Endothelial cell of umbilical vein (primary cell): ENCODE data around the gene SORCS2. TPM values are rescaled to one million over a fixed set of nuclear protein-coding genes. Genes with fewer than 3 reads are reported as not detected.

Source experiments
- BruUV-seq: library from RNA; stranded (reverse); fragments of 400-500 nt; replicated peaks from 2 replicates; lab custom pipeline; 2021; lab: Mats Ljungman, UMichigan
- CTCF ChIA-PET: fragments of 300-600, 350-600 bp; sonication (Branson Sonifier 250); formaldehyde crosslinking; loops from one replicate; lab custom pipeline; 2021; ENCODE audit warnings: antibody characterized with exemption, inconsistent platforms; lab: Charles Lee
- POLR2A ChIA-PET: fragments of 300-600, 350-600 bp; sonication (Branson Sonifier 250); formaldehyde crosslinking; loops from one replicate; lab custom pipeline; 2021; ENCODE audit warnings: antibody characterized with exemption, inconsistent platforms; lab: Charles Lee
- DNase-seq: peaks from one replicate; pipeline ENCODE4 v3.0.0-alpha.2; 2011; ENCODE audit warnings: low read depth, low spot score
- FAIRE-seq: peaks from 2 replicates; lab custom pipeline; 2011; peaks lifted over from hg19 to GRCh38; lab: Jason Lieb, UNC
- H2AFZ ChIP-seq: 2 replicates; pipeline ENCODE4 v1.6.0; 2012; ENCODE audit warnings: low read depth, low read length, control low read depth, inconsistent platforms
- H3K27ac ChIP-seq: 2 replicates; pipeline ENCODE4 v1.5.1; 2011; ENCODE audit warnings: low read depth, mild to moderate bottlenecking, control low read depth, low read length, moderate library complexity; ENCODE audit not compliant: insufficient read depth
- H3K27me3 ChIP-seq, 2 experiments: 2 replicates each; pipeline versions ENCODE4 v1.6.0 to v1.6.1; 2011; ENCODE audit warnings: low read length in 2 of 2, mixed read lengths in 1 of 2; ENCODE audit not compliant: control insufficient read depth in 2 of 2, insufficient read depth in 2 of 2
- H3K36me3 ChIP-seq, 2 experiments: 2 replicates in 1 of 2; 3 replicates in 1 of 2; pipeline ENCODE4 v1.5.1; 2011; ENCODE audit warnings: low read length in 2 of 2, mild to moderate bottlenecking in 1 of 2, moderate library complexity in 1 of 2; ENCODE audit not compliant: control insufficient read depth in 2 of 2, insufficient read depth in 2 of 2; ENCODE audit errors: extremely low read depth in 1 of 2
- H3K4me1 ChIP-seq: 3 replicates; pipeline ENCODE4 v1.5.1; 2011; ENCODE audit warnings: mild to moderate bottlenecking, low read length; ENCODE audit not compliant: control insufficient read depth, insufficient read depth; ENCODE audit errors: extremely low read depth
- H3K4me2 ChIP-seq: 2 replicates; pipeline ENCODE4 v1.6.1; 2011; ENCODE audit warnings: low read length, control low read depth, mixed read lengths; ENCODE audit not compliant: insufficient read depth
- H3K4me3 ChIP-seq, 3 experiments: fragments of 200-600 bp in 1 of 3; sonication (generic), shearing (Covaris generic) in 1 of 3; replicated peaks in 1 of 3; 2 replicates each; pipeline ENCODE4 v1.5.1; 2011 to 2016; ENCODE audit warnings: control low read depth in 3 of 3, low read length in 3 of 3, mild to moderate bottlenecking in 2 of 3, inconsistent platforms in 1 of 3, low read depth in 1 of 3, moderate library complexity in 1 of 3; ENCODE audit not compliant: insufficient read depth in 1 of 3
- H3K79me2 ChIP-seq: 2 replicates; pipeline ENCODE4 v1.6.0; 2012; ENCODE audit warnings: low read length, inconsistent platforms; ENCODE audit not compliant: control insufficient read depth, insufficient read depth
- H3K9ac ChIP-seq: replicated peaks from 2 replicates; pipeline ENCODE3; 2011; ENCODE audit warnings: low read length, control low read depth; ENCODE audit not compliant: insufficient read depth; ENCODE audit errors: extremely low read depth
- H3K9me1 ChIP-seq: replicated peaks from 3 replicates; pipeline ENCODE4 v1.6.0; 2011; ENCODE audit warnings: mild to moderate bottlenecking, low read length; ENCODE audit not compliant: control insufficient read depth, insufficient read depth; ENCODE audit errors: extremely low read depth
- H3K9me3 ChIP-seq: replicated peaks from 2 replicates; pipeline ENCODE4 v1.5.1; 2012; ENCODE audit warnings: low read length, inconsistent platforms; ENCODE audit not compliant: control insufficient read depth, insufficient read depth
- H4K20me1 ChIP-seq: replicated peaks from 2 replicates; pipeline ENCODE3; 2011; ENCODE audit warnings: mild to moderate bottlenecking, low read length; ENCODE audit not compliant: control insufficient read depth, insufficient read depth; ENCODE audit errors: extremely low read depth
- EZH2 ChIP-seq: IDR thresholded peaks from 2 replicates; pipeline ENCODE4 v1.6.1; 2012; ENCODE audit warnings: borderline replicate concordance, low read depth, mild to moderate bottlenecking, moderate library complexity, low read length, inconsistent platforms; ENCODE audit not compliant: severe bottlenecking
- GATA2 ChIP-seq: IDR thresholded peaks from 2 replicates; pipeline ENCODE4 v1.7.0; 2011; ENCODE audit warnings: low read depth, mild to moderate bottlenecking, moderate library complexity, mixed read lengths, low read length; ENCODE audit not compliant: insufficient read length, insufficient read depth
- JUN ChIP-seq: IDR thresholded peaks from 2 replicates; pipeline ENCODE4 v1.6.1; 2011; ENCODE audit warnings: borderline replicate concordance, low read depth; ENCODE audit not compliant: insufficient read length, insufficient read depth
- POLR2A ChIP-seq: IDR thresholded peaks from 2 replicates; pipeline ENCODE4 v1.6.1; 2012; ENCODE audit warnings: low read depth, mild to moderate bottlenecking, control low read depth, low read length
- dilution Hi-C: fragments of 300-500 bp; cut with MboI; formaldehyde crosslinking; loops from one replicate; pipeline ENCODE4 v1.15.0; 2019; ENCODE audit warnings: low sequenced_read_pairs; ENCODE audit not compliant: extremely low pct_ligation_motif_present
- intact Hi-C: fragments of 100-400 bp; cut with micrococcal nuclease; formaldehyde crosslinking; loops from one replicate; pipeline ENCODE4 v1.10.0; 2022
- polyA plus RNA-seq, 4 experiments: library from polyadenylated mRNA; depleted of rRNA in 3 of 4; stranded (reverse) in 3 of 4; unstranded in 1 of 4; fragments of >200 nt; gene quantifications; 2 replicates each; pipeline versions ENCODE4 v1.2.1 to v1.2.3, GENCODE V29; 2011 to 2012; ENCODE audit warnings: missing spikeins in 1 of 4
- total RNA-seq: library from RNA; stranded (reverse); gene quantifications from 2 replicates; pipeline ENCODE4 v1.2.3, GENCODE V29; 2021

The SORCS2 gene
- total and polyA plus RNA-seq, 2 donors (not counting 3 experiments of a cell fraction or from before 2014, with no cell fraction given), result not detected

DNA sequence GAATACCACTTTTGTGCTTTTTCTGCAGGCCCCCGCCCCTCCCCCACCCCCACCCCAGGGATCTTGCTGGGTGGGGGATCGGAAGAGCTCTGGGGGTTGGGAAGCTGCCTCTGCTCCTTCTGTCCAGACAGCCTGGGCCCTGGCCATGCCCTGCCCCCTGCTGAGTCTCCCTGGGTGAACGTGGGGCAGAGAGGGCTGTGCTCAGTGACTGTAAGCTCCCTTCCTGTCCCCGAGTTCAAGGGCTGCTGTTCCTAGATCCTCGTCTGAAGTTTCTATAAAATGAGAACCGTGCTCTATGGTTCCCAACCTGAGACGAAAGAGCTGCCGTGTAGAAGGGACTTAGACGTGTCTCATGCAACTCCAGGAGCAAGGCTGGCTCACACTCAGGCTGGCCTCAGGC, 105.0 kb downstream of the SORCS2 start:
- H3K79me2 ChIP-seq, result no peaks in the 10 kb centered on the region
- no TSS peak for BruUV-seq
- no peaks in the 10 kb centered on the region for H3K9me3 ChIP-seq
- no peaks in the 10 kb centered on the region for H3K4me1 ChIP-seq
- H3K9me1 ChIP-seq, result no peaks in the 10 kb centered on the region
- intact Hi-C loops (loop anchor here (5.0 kb wide), 1 partner anchor 1400 kb away; no protein-coding TSS in a partner anchor), dilution Hi-C loops (no loop called here)
- no peaks in the 10 kb centered on the region for H4K20me1 ChIP-seq
- no peaks in the 10 kb centered on the region for H3K27me3 ChIP-seq
- FAIRE-seq (no peak), DNase-seq (no peak)
- H3K36me3 ChIP-seq, result no peaks in the 10 kb centered on the region
- TF ChIP-seq JUN (no peak), POLR2A (no peak), EZH2 (no peak)
- ChIA-PET POLR2A (no interaction called here), CTCF (interaction anchor here (1.5 to 1.8 kb wide), 2 partner anchors 105 to 423 kb away, joined by 3 to 15 read pairs; partner anchors contain the start of gene SORCS2)
- H3K27ac ChIP-seq, result no peak overlapping the region
- no peak overlapping the region for H3K4me2 ChIP-seq
- no peak overlapping the region for H2AFZ ChIP-seq
- H3K4me3 ChIP-seq, result no peak overlapping the region
- no peak overlapping the region for H3K9ac ChIP-seq

DNA sequence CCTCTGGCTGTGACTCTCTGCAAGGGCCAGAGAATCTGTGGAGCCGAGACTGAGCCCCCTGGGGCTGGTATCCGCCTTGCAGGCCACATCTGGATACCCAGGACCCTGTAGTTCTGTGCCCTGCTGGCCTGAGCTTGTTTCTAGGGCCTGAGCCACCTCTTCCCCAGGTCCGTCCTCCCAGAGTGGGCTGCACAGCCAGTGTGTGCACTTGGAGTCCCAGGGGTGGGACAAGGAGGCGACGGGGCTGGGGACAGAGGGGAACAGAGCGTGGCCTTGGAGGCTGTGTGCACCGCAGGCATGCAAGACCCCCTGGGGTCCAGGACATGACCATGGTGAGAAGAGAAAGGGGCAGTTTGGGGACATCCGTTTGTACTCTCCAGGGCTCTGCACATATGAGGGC, 105.5 kb downstream of the SORCS2 start:
- TF ChIP-seq POLR2A (no peak), GATA2 (no peak)
- H3K4me1 ChIP-seq, result no peaks in the 10 kb centered on the region
- no peaks in the 10 kb centered on the region for H3K9me1 ChIP-seq
- dilution Hi-C loops (no loop called here), intact Hi-C loops (loop anchor here (5.0 kb wide), 1 partner anchor 1401 kb away; no protein-coding TSS in a partner anchor)
- no peaks in the 10 kb centered on the region for H3K27me3 ChIP-seq
- ChIA-PET POLR2A (no interaction called here), CTCF (interaction anchor here (1.5 kb wide), 1 partner anchor 422 kb away, joined by 3 read pairs; no protein-coding TSS in a partner anchor)
- no peak overlapping the region for H3K4me3 ChIP-seq
- BruUV-seq, result no TSS peak
- FAIRE-seq (no peak), DNase-seq (no peak)
- no peak overlapping the region for H3K27ac ChIP-seq
- H3K4me2 ChIP-seq, result no peak overlapping the region
- H4K20me1 ChIP-seq, result no peaks in the 10 kb centered on the region
- no peaks in the 10 kb centered on the region for H3K36me3 ChIP-seq
- H2AFZ ChIP-seq, result no peak overlapping the region
- no peaks in the 10 kb centered on the region for H3K9me3 ChIP-seq
- no peak overlapping the region for H3K9ac ChIP-seq
- no peaks in the 10 kb centered on the region for H3K79me2 ChIP-seq
